MM.1S (cell line): Measurements from ENCODE around the gene C22orf15.

ENCODE experiments used
- CTCF ChIP-seq: fragments of 300-600 bp; sonication (generic); IDR thresholded peaks from 2 replicates; pipeline ENCODE4 v1.5.1; 2016; ENCODE audit warnings: antibody characterized with exemption, low read length, mixed read lengths
- EZH2 ChIP-seq: fragments of 300-600 bp; sonication (generic); optimal IDR thresholded peaks from 2 replicates; pipeline ENCODE3; 2017; ENCODE audit warnings: low read depth, mild to moderate bottlenecking, antibody characterized with exemption, low read length, mixed read lengths
- EZH2phosphoT487 ChIP-seq: fragments of 300-600 bp; sonication (generic); IDR thresholded peaks from 2 replicates; pipeline ENCODE4 v1.6.1; 2018; ENCODE audit warnings: antibody characterized with exemption, low read length

- no peak for TF ChIP-seq CTCF
- no peak for TF ChIP-seq EZH2
- TF ChIP-seq EZH2phosphoT487 = no peak
Measured at GRCh38 chr22:23773483-23774113, 10.8 kb downstream of the C22orf15 start.
